Activated CD4-positive, alpha-beta T cell treated with anti-CD3 and anti-CD28 coated beads, Interleukin-2, amount 10 ng/mL, durations not matched to agents 7 days and 5 days (primary cell): Measurements from ENCODE around the gene KCNK10. TPM values are rescaled to one million over a fixed set of nuclear protein-coding genes. Genes with fewer than 3 reads are reported as not detected.

ENCODE experiments used
- CTCF ChIA-PET: fragments of 350-600 bp; sonication (Branson Sonifier 250); formaldehyde crosslinking; loops from one replicate; lab custom pipeline; 2021; ENCODE audit warnings: antibody characterized with exemption; lab: Charles Lee
- POLR2A ChIA-PET: fragments of 350-600 bp; sonication (Branson Sonifier 250); formaldehyde crosslinking; loops from one replicate; lab custom pipeline; 2021; ENCODE audit warnings: antibody characterized with exemption; lab: Charles Lee
- DNase-seq: peaks from one replicate; pipeline ENCODE4 v3.0.0-alpha.2; 2020
- H3K27ac Mint-ChIP-seq: one replicate; pipeline ENCODE4 v1.8.0; 2021; ENCODE audit warnings: mild to moderate bottlenecking, moderate library complexity, mixed read lengths
- H3K27me3 Mint-ChIP-seq: one replicate; pipeline ENCODE4 v1.8.0; 2021; ENCODE audit warnings: mixed read lengths
- H3K36me3 Mint-ChIP-seq: one replicate; pipeline ENCODE4 v1.8.0; 2021; ENCODE audit warnings: low read depth, mixed read lengths
- H3K4me1 Mint-ChIP-seq: one replicate; pipeline ENCODE4 v1.8.0; 2021; ENCODE audit warnings: mixed read lengths
- H3K4me3 Mint-ChIP-seq: one replicate; pipeline ENCODE4 v1.8.0; 2021; ENCODE audit warnings: mild to moderate bottlenecking, moderate library complexity, mixed read lengths
- H3K9me3 Mint-ChIP-seq: one replicate; pipeline ENCODE4 v1.8.0; 2021; ENCODE audit warnings: mixed read lengths
- total RNA-seq, 2 experiments: library from RNA; stranded (reverse); gene quantifications; one replicate each; pipeline ENCODE4 v1.2.3, GENCODE V29; 2021

KCNK10 gene
- total RNA-seq, 2 experiments from 2014 or later = not detected

DNA sequence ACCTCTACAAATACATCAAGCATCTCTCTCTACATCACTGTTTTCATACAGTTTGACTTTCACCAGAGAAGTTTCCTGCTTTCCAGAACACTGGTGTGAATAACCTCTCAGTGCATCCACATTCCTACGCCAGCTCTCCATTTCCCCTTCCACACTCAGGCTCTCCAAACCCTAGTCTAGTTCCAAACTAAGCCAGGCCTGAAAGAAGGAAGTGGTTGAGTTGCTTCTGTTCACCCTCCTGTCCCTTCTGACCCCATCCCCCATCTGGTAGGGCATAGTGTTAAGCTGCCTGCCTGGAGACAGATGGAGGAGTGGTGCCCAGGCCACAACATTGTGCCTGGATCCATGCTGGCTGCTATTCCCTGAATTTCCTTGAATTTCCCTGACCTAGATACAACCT, 185.7 kb downstream of the KCNK10 start:
- no peaks in the 10 kb centered on the region for H3K4me1 Mint-ChIP-seq
- no peak overlapping the region for H3K27ac Mint-ChIP-seq
- no peaks in the 10 kb centered on the region for H3K36me3 Mint-ChIP-seq
- no peak for DNase-seq
- CTCF ChIA-PET = no interaction called here
- H3K27me3 Mint-ChIP-seq = peaks cover 4% of the 10 kb centered on the region
- H3K9me3 Mint-ChIP-seq = peaks cover 8% of the 10 kb centered on the region
- POLR2A ChIA-PET = no interaction called here
- H3K4me3 Mint-ChIP-seq = no peak overlapping the region

Other genes with a start within 250 kb of the KCNK10 start
- gene SPATA7, start 62.4 kb upstream of the KCNK10 start, total RNA-seq = 1 to 10 TPM; 3.3 to 4.4 TPM
- gene PTPN21, start 231.7 kb upstream of the KCNK10 start, total RNA-seq = not detected
- gene ZC3H14, start 239.8 kb upstream of the KCNK10 start, total RNA-seq = 10 to 100 TPM; 33.6 to 46.8 TPM